Measurements from ENCODE around the gene LYST.

DNA sequence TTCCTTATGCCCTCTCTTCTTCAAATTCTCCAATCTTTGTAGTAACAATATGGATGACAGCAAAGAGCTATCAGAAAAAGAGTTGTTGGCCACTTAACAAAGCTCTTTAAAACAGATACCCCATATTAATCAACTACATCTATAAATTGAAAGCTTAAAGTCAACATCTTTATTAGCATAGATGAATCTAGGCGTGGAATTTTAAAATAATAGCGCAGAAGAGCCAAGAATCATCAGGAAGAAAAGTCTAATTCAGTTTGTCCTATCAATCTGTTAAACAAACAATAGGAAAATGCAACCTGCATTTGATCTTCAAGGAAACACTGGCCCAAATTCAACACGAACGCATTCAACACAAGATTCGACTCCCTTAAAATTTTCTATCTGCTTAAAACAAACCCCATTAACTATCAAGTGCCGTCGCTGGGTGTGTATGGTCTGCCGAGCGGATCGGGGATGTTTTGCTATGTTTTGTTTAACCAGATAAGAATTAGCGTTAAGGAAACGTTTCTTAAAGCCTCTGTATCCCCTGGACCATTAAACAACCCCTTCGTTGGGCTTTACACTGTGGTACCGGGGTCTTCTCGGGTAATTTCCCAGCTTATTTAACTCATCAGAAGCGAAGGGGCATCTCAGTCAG lies 1.0 kb downstream of the LYST start:
- TF ChIP-seq, protein P1, sequence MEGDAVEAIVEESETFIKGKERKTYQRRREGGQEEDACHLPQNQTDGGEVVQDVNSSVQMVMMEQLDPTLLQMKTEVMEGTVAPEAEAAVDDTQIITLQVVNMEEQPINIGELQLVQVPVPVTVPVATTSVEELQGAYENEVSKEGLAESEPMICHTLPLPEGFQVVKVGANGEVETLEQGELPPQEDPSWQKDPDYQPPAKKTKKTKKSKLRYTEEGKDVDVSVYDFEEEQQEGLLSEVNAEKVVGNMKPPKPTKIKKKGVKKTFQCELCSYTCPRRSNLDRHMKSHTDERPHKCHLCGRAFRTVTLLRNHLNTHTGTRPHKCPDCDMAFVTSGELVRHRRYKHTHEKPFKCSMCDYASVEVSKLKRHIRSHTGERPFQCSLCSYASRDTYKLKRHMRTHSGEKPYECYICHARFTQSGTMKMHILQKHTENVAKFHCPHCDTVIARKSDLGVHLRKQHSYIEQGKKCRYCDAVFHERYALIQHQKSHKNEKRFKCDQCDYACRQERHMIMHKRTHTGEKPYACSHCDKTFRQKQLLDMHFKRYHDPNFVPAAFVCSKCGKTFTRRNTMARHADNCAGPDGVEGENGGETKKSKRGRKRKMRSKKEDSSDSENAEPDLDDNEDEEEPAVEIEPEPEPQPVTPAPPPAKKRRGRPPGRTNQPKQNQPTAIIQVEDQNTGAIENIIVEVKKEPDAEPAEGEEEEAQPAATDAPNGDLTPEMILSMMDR (IDR thresholded peaks at IDR 0.05; ENCODE audit: low read depth, low read length, poor library complexity, severe bottlenecking) = no peak
- TF ChIP-seq EZH2phosphoT487 (IDR thresholded peaks at IDR 0.05; ENCODE audit: borderline replicate concordance, low read length) = no peak

All from DOHH2 (cell line).